ENCODE results near the gene SNW1. TPM values are rescaled to one million over a fixed set of nuclear protein-coding genes. Genes with fewer than 3 reads are reported as not detected.

Gene SNW1
- total and polyA plus RNA-seq, 2 of the 13 experiments (the other 11 are each of a cell fraction or from before 2014, with no cell fraction given) = 23.2 to 65.8 TPM

- TF ChIP-seq ZNF280B (CRISPR knock-in tag; IDR thresholded peaks at IDR 0.05; ENCODE audit: borderline replicate concordance) = no peak
- no peak for TF ChIP-seq ZSCAN31 (CRISPR knock-in tag; IDR thresholded peaks at IDR 0.05; ENCODE audit: low read depth)
- no peak for TF ChIP-seq ELF1 (CRISPR knock-in tag; IDR thresholded peaks at IDR 0.05)
- no peak for TF ChIP-seq E2F1 (CRISPR knock-in tag; IDR thresholded peaks at IDR 0.05)
Measured at GRCh38 chr14:77763978-77764377, 3.0 kb upstream of the SNW1 start (continued).

GRCh38 chr14:77763316-77763715 lies 2.4 kb upstream of the SNW1 start:
- no peak overlapping the region for H3K4me2 ChIP-seq (ENCODE audit: low read depth, low read length)
- ChIA-PET POLR2A (no interaction called here), CTCF (ENCODE audit: low intra/inter-chr PET ratio, low total read pairs) (no interaction called here)
- no peak overlapping the region for H3K27ac ChIP-seq (ENCODE audit: extremely low read length, insufficient read depth, low read length)
- ATAC-seq (no peak), DNase-seq (ENCODE audit: low spot score) (no peak), FAIRE-seq (no peak)
- no peaks in the 10 kb centered on the region; a peak in 1 of 5 replicates for H3K27me3 ChIP-seq (ENCODE audit: control insufficient read depth in 1 of 2, insufficient read depth in 2 of 2, low read length in 2 of 2)
- no peak overlapping the region for H2AFZ ChIP-seq (ENCODE audit: low read length)
- H3K36me3 ChIP-seq (replicated peaks in 1 of 2; ENCODE audit: control insufficient read depth in 1 of 2, insufficient read depth in 2 of 2, low read length in 2 of 2) = no peaks in the 10 kb centered on the region
- H3K4me1 ChIP-seq (ENCODE audit: insufficient read depth, low read length) = peaks cover 17% of the 10 kb centered on the region
- WGBS (ENCODE audit: low lambda C conversion rate) = 7% methylated on average over 1 of the region's 1 CpG
- H3K9ac ChIP-seq (ENCODE audit: insufficient read depth, low read depth, low read length) = no peak overlapping the region
- no TSS peak for BruUV-seq (replicated peaks)
- peaks cover 16% of the 10 kb centered on the region for H4K20me1 ChIP-seq (ENCODE audit: insufficient read depth, low read length)
- in situ Hi-C loops (cut with HindIII; ENCODE audit: extremely low pct_ligation_motif_present, low pct_unique_long_range_greater_than_20kb) (loop anchor here (5.0 kb wide), 1 partner anchor 54 kb away; no protein-coding TSS in a partner anchor), intact Hi-C loops (cut with micrococcal nuclease; ENCODE audit: unreplicated experiment) (no loop called here)
- no peak overlapping the region for H3K4me3 ChIP-seq (replicated peaks in 1 of 3; ENCODE audit: insufficient read depth in 1 of 3, low read depth in 2 of 3, low read length in 3 of 3)
- H3K9me3 ChIP-seq (ENCODE audit: low read length) = no peaks in the 10 kb centered on the region
- peaks cover 25% of the 10 kb centered on the region for H3K79me2 ChIP-seq (ENCODE audit: insufficient read depth, low read length)
- no peak for TF ChIP-seq HMG20B (CRISPR knock-in tag; conservative IDR thresholded peaks at IDR 0.05)
- no peak for TF ChIP-seq ZNF343 (CRISPR knock-in tag; IDR thresholded peaks at IDR 0.05)
- no peak for TF ChIP-seq FOXJ3 (CRISPR knock-in tag; IDR thresholded peaks at IDR 0.05; ENCODE audit: borderline replicate concordance)
- no peak for TF ChIP-seq NFE2 (CRISPR knock-in tag; IDR thresholded peaks at IDR 0.05)
- TF ChIP-seq MXD1 (CRISPR knock-in tag; IDR thresholded peaks at IDR 0.05) = no peak
- no peak for TF ChIP-seq AGO1 (IDR thresholded peaks at IDR 0.05; ENCODE audit: low read depth, low read length, poor library complexity, severe bottlenecking)
- TF ChIP-seq ZNF576 (CRISPR knock-in tag; IDR thresholded peaks at IDR 0.05) = no peak
- TF ChIP-seq HOXA3 (CRISPR knock-in tag; IDR thresholded peaks at IDR 0.05) = no peak
- TF ChIP-seq ZSCAN20 (CRISPR knock-in tag; IDR thresholded peaks at IDR 0.05; ENCODE audit: borderline replicate concordance) = no peak
- TF ChIP-seq ZBTB7A (CRISPR knock-in tag; IDR thresholded peaks at IDR 0.05) = no peak
- no peak for TF ChIP-seq ZNF142 (CRISPR knock-in tag; IDR thresholded peaks at IDR 0.05)
